Mammary epithelial cell (primary cell): ENCODE measurements around the gene MAP7.

Experiments used
- EZH2 ChIP-seq: IDR thresholded peaks from 2 replicates; pipeline ENCODE4 v1.6.1; 2012; ENCODE audit warnings: low read length, inconsistent platforms, borderline replicate concordance
- TF ChIP-seq, protein P1 (sequence below), 2 donors: IDR thresholded peaks in 1 of 2; conservative IDR thresholded peaks in 1 of 2; 2 replicates each; pipeline ENCODE4 v1.5.1; 2011 to 2012; ENCODE audit warnings: inconsistent platforms in 2 of 2, low read length in 2 of 2, mild to moderate bottlenecking in 2 of 2, control low read depth in 1 of 2, low read depth in 1 of 2; ENCODE audit not compliant: insufficient read depth in 1 of 2; ENCODE audit errors: extremely low read depth in 1 of 2

DNA sequence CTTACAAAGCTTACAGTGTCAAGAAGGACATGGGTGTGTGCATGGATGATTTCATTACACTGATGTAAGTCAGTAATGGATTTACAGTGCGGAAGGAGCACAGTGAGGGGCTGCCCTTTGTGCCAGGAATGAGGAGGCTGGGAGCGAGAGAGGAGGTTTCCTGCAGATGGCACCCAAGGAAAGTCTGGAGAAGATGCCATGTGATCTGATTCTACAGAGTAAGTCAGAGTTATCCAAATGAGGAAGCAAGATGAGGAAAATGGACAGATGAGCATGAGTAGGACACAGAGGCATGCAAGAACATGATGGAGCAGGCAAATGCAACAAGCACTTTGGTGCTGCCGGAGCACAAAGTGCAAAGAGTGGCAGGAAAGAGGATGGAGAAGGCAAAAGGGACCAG is 29.7 kb downstream of the MAP7 start:
- TF ChIP-seq, protein P1, sequence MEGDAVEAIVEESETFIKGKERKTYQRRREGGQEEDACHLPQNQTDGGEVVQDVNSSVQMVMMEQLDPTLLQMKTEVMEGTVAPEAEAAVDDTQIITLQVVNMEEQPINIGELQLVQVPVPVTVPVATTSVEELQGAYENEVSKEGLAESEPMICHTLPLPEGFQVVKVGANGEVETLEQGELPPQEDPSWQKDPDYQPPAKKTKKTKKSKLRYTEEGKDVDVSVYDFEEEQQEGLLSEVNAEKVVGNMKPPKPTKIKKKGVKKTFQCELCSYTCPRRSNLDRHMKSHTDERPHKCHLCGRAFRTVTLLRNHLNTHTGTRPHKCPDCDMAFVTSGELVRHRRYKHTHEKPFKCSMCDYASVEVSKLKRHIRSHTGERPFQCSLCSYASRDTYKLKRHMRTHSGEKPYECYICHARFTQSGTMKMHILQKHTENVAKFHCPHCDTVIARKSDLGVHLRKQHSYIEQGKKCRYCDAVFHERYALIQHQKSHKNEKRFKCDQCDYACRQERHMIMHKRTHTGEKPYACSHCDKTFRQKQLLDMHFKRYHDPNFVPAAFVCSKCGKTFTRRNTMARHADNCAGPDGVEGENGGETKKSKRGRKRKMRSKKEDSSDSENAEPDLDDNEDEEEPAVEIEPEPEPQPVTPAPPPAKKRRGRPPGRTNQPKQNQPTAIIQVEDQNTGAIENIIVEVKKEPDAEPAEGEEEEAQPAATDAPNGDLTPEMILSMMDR (conservative IDR thresholded peaks at IDR 0.05 in 1 of 2, IDR thresholded peaks at IDR 0.05 in 1 of 2; ENCODE audit: extremely low read depth in 1 of 2, insufficient read depth in 1 of 2, low read depth in 1 of 2, low read length in 2 of 2), result no peak
- no peak for TF ChIP-seq EZH2
